Left renal pelvis (tissue), 4 donors: Measurements from ENCODE around the gene AFF2. TPM values are rescaled to one million over a fixed set of nuclear protein-coding genes. Genes with fewer than 3 reads are reported as not detected.
A peak's percentile ranks its signal among the peaks of the same experiment; 100 is the strongest.

ENCODE experiments used
- DNase-seq, 4 donors: peaks; one replicate each; pipeline ENCODE4 v3.0.0-alpha.2; 2013; ENCODE audit warnings: low read depth in 4 of 4, low spot score in 3 of 4
- polyA plus RNA-seq, 4 donors: library from polyadenylated mRNA; unstranded; fragments of 120-200 nt; gene quantifications; one replicate each; pipeline ENCODE4 v1.2.1, GENCODE V29; 2013; ENCODE audit not compliant: insufficient read length in 4 of 4

Gene AFF2
- polyA plus RNA-seq, 4 donors, result 3.8 to 10.7 (median 5.8) TPM

GRCh38 chrX:148535639-148536038, 35.2 kb downstream of the AFF2 start:
- no peak for DNase-seq

GRCh38 chrX:148536961-148537360, 36.5 kb downstream of the AFF2 start:
- no peak for DNase-seq

- no peak for DNase-seq
Observed at GRCh38 chrX:148537556-148538182, 37.3 kb downstream of the AFF2 start.

DNA sequence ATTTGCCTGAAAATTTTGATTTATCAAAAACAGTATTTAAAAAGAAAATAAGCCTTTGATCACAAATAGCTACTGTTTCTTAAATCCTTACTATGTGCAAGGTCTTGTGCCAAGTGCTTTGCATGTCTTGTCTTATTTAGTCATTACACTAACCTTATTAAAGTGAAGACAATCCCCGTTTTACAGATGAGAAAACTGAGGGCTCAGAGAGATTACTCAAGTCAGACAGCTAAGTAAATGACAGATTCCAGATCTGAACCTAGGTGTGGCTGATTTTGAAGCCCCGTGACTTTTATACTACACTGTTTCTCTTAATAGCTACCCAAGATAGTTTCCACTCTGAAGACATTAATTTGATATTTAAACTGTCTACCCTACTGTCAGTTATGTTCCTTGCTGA, 38.2 kb downstream of the AFF2 start:
- no peak for DNase-seq

DNA sequence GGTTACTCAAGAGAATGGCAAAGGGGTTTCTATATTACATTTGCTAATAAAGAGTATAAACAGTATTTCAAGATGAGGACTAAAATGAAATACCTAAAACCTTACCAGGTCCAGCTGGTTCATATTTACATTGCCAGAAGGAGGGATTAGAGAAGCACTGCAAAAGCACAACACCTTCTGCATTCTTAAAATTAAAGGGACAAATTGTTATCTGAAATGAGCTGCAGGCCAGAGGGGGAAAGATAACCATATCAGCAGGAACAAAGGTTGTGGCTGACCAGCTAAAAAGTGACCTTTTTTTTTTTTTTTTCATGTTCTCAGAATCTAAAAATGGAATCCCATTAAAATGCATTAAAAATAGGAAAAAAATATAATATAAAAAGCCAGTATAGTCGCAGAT, 39.7 kb downstream of the AFF2 start:
- DNase-seq, result no peak

GRCh38 chrX:148540671-148541583, 40.5 kb downstream of the AFF2 start:
- no peak for DNase-seq

GRCh38 chrX:148541584-148541940, 41.1 kb downstream of the AFF2 start:
- no peak for DNase-seq

- no peak for DNase-seq
Observed at GRCh38 chrX:148542481-148543255, 42.3 kb downstream of the AFF2 start.

GRCh38 chrX:148552775-148553174, 52.4 kb downstream of the AFF2 start:
- no peak for DNase-seq

GRCh38 chrX:148555101-148555500, 54.7 kb downstream of the AFF2 start:
- DNase-seq, result no peak

DNA sequence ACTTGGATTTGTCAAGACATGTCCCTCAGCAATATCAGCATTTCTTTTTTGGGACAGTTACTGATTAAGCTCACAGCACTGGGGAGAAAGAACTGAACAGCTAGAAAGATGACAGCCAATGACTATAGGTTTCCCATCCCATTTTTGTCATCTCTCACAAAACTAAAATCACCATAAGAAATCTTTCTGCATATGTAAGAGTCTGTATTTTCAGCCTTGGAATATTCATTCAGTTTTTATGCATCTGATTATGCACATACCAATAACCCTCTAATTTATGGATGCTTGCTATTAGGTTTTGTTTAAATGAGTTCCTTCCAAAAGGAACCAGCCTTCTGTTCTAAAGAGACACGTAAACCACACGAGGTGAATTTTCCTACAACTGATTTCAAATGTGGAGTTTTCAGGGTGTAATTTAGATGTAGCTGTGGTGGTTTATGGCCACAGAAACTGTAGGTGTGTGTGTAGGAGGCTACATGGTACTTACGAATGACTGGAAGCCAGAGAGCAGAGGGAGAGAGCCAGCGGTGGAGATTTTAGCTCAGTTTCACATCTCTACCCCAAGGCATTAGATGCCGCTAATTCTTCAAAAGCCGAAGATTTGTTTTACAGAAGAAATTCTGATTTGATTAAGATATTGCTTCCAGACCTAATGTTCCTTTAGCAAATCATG, 55.3 kb downstream of the AFF2 start:
- no peak for DNase-seq

GRCh38 chrX:148556498-148556897, 56.1 kb downstream of the AFF2 start:
- DNase-seq, result no peak

GRCh38 chrX:148562846-148563245, 62.4 kb downstream of the AFF2 start:
- DNase-seq, result no peak

GRCh38 chrX:148567229-148567628, 66.8 kb downstream of the AFF2 start:
- DNase-seq, result peak in 1 of 4 donors; percentile 12

DNA sequence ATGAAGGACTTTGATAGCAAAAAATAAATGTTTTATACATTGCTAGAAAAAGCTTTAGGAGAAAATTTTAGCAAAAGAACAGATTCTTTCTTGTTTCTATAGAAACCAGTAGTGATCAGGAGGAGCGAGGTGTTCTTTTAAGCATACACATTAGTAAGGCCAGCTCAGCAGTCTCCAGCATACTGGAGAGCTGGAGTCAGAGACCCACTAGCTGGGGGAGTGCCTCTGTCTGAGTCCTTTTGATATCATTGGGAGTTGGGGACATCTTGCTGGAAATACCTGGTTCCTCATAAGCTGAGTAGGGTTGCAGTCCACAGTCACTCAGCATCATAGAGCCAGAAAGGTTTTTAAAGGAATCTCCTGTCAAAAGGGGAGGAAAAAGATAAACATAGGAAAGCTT, 67.4 kb downstream of the AFF2 start:
- no peak for DNase-seq

GRCh38 chrX:148568763-148569162, 68.3 kb downstream of the AFF2 start:
- no peak for DNase-seq

GRCh38 chrX:148572337-148572736, 71.9 kb downstream of the AFF2 start:
- no peak for DNase-seq

- no peak for DNase-seq
Observed at GRCh38 chrX:148573119-148573518, 72.7 kb downstream of the AFF2 start.

- DNase-seq, result no peak
Observed at GRCh38 chrX:148574237-148574973, 74.0 kb downstream of the AFF2 start.

DNA sequence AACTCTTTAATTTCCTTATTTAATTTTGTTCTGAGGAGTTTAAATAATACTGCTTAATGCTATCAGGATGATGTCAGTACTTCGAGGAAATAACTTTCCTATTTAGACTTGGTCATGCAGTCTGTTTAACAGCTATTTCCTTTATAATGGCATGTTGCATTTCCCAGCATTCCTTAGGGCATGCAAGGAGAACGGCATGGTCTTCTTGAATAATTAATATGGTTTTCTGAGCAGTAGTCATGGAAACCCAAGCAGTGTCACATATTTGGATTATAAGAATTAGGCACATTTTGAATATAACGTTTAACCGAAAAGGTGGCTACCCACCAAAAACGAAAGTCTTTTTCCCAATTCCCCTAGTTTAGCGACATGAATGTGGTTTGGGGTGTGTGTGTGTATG, 76.0 kb downstream of the AFF2 start:
- no peak for DNase-seq
